NCI-H2227 treated with DMSO at 0.1 percent for 48 hours (cell line): Measurements from ENCODE around the gene LRIG3.
"Not testable (repeated sequence)": the region's sequence is repeated elsewhere in the genome, so short reads cannot be mapped to it uniquely, and the experiment has no call there.

Experiments
- DNase-seq: peaks from one replicate; lab custom pipeline; 2025; lab: John Stamatoyannopoulos, UW

The LRIG3 gene

DNA sequence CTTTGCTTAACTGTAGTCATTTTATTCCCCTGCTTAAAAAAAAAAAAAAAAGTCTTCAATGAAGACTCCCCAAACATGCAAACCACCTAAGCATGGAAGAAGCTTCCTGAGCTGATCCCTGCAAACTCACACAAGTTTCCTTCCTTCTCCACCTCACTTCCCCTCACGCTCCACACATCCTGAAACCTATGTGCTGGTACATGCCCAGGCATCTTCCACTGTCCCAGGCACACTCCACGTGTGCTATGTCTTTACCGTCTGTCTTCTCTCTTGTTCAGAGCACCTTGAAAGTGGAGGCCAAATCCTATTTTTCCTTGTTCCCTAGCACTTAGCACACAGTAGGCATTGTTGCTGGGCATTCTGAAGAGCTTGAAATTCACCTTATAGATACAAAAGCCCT is 13.4 kb downstream of the LRIG3 start:
- no peak for DNase-seq

DNA sequence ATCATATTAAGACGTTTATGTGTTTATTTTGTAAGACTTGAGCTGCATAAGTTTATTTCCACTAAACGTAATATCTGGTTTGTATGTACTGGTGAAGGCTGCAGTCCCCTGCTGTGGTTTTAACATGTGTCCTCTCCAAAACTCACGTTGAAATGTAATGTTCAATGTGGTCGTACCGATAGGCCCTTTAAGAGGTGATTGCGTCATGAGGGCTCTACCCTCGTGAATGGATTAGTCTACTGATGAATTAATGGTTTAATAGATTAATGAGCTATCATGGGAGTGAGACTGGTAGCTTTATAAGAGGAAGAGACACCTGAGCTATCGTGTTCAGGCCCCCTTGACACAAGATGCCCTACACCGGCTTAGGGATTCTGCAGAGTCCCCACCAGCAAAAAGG is 14.9 kb downstream of the LRIG3 start:
- no peak for DNase-seq

DNA sequence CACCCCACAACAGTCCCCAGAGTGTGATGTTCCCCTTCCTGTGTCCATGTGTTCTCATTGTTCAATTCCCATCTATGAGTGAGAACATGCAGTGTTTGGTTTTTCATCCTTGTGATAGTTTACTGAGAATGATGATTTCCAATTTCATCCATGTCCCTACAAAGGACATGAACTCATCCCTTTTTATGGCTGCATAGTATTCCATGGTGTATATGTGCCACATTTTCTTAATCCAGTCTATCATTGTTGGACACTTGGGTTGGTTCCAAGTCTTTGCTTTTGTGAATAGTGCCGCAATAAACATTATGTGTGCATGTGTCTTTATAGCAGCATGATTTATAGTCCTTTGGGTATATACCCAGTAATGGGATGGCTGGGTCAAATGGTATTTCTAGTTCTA is 17.6 kb downstream of the LRIG3 start:
- not testable (repeated sequence) for DNase-seq

DNA sequence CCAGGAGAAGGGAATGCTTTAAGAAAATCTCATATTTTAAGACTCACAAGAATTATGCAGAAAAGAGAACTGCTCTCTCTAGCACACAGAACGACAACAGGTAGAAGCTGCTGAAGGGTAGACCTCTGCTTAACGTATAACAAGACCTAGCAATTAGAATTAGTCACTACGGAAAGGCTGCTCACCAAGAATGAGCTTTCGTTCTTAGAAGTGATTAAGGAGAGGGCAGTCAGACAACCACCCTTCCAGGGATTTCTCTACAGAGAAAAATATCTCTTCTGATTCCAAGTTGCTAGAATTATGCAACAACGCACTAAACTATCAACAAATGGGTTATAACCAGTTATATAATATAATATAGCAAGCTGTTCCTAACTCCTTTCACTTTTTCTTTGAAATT is 18.6 kb downstream of the LRIG3 start:
- no peak for DNase-seq

DNA sequence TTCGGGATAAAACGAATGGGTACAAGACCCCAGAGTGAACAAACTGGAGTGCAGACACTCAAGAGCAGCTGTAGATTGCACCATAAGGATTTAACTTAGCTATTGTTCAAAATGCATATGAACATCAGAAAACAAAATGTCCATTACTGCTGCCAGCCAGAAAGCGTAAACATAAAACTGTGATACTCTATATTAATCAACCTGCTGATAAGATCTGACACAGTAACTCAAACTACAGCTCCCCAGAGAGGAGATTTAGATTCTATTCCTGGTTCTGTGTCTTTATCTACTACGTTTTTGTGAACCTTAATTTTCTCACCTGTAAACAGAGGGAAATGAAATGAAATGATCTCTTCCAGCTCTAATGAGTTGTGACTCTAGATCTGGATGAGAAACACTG is 22.3 kb downstream of the LRIG3 start:
- DNase-seq: no peak

DNA sequence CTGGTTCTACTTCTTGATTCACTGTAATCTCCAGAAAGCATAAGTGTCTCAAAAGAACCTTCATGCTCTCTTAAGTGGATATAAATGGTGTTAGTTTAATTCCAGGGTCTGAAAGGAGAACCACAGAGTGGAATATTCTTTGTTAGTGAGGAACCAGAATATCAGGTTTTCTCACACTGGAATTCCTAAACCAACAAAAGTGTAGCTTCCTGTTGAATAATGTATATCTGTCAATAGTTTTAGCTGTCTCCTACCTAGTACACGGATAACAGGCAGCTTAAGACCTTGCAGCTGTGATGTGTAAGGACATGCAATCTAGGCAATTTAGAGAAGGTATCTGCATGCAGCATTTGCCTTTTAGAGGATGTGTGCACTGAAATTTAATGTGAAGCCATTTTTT is 24.0 kb downstream of the LRIG3 start:
- DNase-seq: no peak

DNA sequence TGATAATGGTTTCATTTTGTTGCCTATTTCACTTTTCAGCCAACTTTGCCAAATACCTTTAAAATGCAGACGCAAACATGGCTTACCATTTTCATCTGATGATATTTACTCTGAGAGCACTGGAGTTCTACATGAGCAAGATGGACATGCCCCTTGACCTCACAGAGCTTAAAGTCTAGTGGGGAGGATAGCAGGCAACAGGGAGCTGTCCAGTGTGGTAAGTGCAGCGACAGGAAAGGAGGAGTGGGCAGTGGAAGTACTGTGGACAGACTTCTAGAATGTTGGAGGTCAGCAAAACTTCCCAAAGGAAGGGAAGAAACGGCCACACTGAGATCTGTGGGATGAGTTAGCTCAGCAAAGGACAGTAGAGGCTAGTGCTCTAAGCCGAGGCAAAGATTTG is 25.3 kb downstream of the LRIG3 start:
- DNase-seq: no peak

DNA sequence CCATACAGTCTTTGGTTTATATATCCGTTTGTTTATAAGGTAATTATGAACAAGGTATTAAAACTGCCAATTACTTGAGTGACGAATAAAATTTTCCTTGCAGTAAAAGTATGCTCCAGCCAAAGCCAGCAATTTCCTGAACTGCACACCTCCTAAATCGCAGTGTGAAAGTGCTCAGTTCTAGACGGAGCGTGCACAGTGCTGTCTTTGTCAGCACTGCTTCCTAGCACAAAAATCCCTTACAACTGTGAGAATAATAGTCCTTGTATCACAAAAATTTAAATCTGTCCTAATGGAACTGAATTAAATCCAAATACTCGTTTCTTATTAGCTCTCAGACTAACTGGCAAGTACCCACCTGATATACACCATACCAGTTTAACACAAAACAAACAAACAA is 26.3 kb downstream of the LRIG3 start:
- no peak for DNase-seq

DNA sequence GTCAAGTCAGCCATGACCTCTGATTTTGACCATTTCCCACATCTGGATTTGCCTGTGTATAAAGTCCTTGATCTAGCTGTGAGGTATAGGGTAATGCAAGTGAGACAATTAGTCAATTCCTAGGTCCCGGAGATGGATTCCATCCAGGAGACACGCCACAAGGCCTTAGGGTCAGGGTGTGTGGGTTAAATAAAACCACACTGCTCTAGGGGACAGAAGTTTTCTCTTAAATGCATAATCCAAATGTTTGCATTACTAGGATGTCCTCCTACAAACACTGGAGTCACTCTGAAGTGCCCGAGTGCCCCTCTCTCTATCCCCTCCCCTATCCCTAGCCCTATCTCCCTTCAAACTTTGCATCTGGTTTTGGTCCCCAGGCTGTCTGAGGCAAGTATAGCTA is 26.8 kb downstream of the LRIG3 start:
- DNase-seq: no peak

DNA sequence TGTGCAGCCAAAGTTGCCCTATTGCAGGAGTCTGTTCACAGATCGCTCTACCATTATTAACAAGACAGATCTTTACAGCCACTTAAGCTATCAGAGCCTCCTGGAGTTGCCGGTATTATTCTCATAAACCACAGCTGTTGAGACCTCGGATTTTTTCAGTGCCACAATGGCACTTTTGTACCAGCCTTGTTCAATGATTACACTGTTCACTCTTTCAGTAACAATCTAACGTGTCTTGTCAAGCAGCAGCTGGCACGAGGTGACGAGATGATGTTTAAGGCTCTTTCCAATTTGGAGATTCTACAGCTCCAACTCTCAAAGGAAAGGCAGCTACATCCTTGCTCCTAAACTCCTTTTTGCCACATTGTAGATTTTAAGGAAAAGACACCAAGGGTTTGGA is 30.7 kb downstream of the LRIG3 start:
- DNase-seq: no peak

DNA sequence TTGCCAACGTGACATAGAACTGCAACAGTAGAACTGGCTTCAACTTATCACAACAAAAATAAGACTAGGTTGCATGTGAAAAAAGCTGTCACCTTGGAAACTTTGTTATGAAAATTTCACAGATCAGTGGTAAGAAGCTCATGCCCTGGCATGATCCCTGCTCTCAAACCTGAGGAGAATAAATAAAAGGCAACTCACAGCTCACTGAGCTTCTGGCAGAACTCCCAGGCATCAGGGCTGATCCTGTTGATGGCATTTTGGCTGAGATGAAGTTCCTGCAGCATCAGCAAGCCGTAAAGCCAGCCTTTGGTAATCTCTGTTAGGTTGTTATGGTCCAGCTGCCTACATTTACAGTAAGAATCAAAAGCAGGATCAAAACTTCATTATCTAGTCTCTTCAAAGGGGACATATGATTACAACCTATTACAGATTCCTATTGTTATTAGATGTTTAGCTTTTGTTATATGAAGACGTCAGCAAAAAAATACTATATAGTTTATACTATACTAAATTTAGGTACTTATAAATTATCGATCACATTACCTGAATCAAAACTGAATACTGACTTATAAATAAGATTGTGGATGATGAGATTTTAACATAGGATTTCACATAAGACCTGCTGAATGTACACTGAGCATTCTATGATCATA is 32.0 kb downstream of the LRIG3 start:
- no peak for DNase-seq

DNA sequence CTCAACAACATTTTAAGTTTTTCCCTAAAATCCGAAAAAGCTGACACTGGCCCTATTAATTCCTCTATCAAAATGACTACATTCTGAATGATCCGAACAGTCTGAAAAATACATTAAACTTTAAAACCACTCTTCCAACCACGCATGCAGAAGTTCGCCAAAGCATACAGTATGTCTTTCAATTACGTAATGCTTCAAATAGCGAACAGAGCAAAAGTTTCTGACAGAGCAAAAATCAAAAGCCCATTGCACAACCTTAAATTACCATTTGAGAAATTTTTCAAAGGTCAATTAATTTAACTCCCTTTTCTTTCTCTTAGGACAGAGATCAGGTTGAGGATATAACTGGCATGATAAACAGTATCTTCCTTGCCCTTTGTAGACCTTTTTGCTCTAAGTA is 33.2 kb downstream of the LRIG3 start:
- no peak for DNase-seq

DNA sequence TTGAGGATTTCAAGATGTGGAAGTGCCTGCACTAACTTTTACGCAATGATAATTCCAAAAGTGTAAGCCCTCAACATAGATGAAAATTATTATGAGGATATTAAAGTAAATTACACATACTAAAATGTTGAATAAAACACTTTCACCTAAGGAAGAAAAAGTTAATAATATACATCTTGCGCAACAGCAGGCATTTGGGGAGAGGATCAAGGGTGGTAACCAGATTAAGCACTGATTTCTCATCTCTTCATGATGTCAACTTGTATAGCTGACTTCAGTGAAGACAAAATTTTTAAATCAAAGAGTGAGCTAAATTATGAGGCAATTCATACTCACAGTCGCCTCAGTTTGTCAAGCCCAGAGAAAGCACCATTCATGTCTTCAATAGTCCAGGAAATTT is 33.8 kb downstream of the LRIG3 start:
- no peak for DNase-seq

DNA sequence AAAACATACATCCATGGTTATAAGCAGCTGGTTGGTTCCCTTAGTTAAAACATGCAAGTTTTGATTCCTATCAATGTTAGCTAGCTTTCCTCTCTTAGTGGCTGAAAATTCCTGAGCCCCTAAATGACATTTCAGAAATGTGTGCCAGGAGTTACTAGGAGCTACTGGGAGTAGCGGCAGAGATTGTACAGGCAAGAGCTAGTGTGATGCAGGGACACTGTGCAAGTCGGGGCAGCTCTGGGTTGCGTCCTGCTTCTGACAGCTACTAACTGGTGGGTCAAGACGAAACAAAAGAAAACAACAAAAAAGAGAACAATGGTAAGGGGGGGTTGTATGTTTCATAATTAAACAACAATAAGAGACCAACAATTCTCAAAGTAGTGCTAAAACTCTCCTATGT is 35.4 kb downstream of the LRIG3 start:
- no peak for DNase-seq

DNA sequence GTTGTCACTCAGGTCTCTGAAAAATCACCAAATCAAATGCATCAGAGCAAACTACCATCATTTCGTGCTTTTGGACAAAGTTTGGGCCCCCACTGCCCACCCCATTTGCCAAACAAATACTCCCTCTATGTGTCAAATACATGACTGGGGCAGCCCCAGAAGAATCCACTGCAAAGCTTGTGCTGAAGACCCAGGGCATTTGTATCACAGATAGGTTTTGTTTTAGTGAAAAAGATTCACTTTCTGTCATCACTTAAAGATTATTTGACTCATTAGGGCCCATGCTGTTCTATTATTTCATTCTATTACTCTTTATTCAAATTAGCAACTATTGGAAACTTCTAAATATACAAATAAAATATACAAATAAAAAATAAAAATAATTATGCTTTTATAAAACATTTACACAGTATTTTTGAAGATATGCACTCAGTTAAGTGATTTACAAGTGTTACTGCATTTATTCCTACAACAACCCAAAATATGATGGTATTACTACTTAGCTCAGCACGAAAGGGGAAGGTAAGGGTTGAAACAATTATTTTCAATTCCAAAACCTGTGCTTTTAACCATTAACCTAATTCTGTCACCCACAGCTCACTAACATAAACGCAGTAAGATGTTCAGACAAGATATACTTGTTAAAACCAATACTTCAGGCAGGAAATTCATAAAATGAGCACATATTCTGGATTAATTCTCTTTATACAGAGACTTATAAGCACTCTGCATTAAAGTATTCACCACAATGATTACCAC is 36.5 kb downstream of the LRIG3 start:
- no peak for DNase-seq

DNA sequence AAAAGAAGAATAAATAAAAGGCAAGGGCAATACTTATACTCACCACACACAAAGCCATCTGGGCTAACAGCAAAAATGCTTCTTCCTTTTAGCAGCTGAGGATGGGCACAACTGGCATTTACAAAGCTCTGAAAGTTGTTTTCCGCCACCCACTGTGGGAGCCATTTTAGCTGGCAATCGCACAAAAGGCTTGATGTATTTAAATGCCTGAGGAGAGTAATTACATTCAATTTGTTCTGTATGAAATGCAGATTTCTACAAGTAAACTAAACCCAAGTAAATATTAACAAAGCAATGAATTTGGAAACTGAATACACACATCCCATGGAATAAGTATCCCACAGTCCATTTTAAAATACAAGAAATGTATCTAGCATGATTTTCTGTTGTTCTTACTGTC is 37.5 kb downstream of the LRIG3 start:
- no peak for DNase-seq

DNA sequence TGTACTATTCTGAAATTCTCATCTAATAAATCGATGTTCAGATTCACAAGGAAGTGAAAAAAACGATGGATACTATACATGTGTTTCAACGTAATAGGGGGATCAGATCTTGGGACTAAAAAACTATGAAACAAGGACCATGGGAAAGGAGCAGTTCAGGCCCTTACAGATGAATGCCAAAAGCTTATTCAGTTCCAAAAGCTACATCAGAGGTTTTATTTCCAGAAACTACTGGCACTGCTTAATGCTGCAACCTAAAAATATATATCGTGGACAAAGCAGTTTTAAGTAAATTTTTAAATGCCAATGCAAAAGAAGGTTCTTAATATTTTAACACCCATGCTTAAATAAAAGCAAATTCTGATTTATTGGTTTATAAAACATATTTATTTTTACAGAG is 38.5 kb downstream of the LRIG3 start:
- no peak for DNase-seq

DNA sequence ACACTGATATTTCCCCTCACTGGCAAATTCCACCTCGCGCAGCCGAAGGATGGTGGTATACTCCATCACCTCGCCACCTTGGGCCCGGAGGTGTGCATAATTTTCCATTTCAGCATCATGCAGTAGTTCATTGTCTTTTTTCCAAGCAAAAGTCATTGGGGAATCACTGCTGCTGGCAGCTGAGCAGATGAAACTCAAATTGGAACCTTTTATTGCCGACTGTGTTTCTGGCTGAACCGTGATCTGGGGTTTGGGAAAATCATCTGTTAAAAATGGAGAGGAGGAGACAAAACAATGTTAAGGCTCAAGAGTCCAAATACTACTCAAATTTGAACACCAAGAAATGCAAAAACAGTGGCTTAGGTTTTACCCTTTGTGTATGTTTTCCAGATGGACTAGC is 39.7 kb downstream of the LRIG3 start:
- no peak for DNase-seq

DNA sequence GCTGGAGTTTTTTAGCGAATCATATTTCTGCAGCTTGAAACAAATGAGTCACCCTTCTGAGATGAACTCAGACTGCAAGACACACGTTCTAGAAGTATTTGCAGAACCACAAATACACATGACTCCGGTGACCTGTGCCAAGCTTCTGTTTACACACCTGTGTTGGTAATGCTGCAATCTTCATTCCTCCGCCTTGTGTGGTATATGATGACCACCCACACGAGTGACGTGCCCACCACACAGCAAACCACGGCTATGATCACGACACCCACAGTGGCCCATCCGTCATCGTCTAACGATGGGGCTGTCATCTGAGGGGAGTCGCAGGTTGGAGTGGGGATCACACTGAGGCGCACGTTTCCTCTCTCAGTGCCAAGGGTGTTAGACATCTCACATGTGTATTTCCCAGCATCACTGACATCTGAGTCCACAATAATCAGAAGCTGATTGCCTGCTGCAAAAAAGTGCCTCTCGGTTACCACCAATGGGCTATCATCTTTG is 43.0 kb downstream of the LRIG3 start:
- no peak for DNase-seq

DNA sequence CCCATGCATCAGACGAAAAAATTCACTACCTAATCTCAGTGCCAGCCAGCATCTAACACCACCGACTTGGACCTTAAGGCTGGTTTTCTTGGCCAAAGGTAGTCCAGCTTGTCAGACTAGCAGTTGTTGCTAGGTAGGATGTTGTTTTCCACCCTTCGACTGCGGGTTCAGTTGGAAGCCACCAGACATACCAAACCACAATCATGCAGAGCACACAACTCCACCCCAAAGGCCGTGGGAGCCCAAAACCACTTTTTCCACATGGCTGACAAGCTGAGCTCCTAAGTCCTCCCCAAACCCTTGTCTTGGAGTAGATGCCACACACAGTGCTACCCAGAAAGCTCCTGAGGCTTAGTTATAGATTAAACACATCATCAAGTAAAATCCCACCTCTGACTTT is 46.8 kb downstream of the LRIG3 start:
- no peak for DNase-seq

DNA sequence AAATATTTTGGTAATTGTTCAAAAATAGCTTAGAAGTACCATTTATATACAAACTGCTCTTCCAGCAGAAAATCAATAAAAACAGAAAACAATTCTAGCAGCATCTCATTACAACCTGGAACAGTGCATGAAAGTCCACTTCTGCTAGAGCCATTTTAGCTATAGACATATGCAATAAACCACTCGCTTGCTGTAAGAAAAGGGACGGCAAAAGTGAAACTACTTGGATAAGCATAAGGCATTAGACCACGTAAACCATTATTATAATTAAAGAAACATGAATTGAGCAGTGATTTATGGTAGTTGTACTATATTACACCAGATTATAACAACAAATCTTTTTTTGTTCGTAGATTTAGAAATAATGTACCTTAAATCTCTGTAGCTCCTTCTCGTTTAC is 48.7 kb downstream of the LRIG3 start:
- DNase-seq: no peak

DNA sequence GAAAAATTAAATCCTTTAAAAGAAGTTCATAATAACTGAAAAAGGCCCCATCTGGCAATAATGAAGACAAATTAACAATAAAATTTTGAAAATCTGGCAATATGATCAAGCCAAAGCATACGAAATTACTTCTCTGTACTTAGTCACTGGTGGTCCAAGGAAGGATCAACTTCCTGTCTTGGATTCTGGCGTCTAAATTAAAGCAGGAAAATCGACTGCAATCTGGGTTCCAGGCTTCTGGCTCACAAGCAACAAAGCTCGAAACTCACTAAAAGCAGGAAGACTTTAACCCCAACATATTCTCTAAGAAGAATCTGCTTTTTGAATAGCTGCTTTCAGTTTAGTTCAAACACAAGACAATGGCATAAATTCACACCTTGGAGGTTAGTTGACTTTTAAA is 49.7 kb downstream of the LRIG3 start:
- DNase-seq: no peak

DNA sequence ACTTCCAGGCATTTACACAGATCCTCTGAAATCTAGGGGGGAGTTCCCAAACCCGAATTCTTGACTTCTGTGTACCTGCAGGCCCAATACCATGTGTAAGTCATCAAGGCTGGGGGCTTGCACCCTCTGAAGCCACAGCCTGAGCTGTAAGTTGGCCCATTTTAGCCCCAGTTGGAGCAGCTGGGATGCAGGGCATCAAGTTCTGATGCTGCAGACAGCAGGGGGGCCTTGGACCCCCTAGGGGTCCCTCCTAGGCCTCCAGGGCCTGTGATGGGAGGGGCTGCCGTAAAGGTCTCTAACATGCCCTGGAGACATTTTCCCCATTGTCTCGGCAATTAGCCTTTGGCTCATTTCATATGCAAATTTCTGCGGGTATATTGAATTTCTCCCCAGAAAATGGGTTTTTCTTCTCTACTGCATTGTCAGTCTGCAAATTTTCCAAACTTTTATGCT is 59.5 kb downstream of the LRIG3 start:
- no peak for DNase-seq
